ENCODE measurements around the gene LKAAEAR1. TPM values are rescaled to one million over a fixed set of nuclear protein-coding genes. Genes with fewer than 3 reads are reported as not detected.

Gene LKAAEAR1
- total and polyA plus RNA-seq, 2 of the 13 experiments (the other 11 are each of a cell fraction or from before 2014, with no cell fraction given) = not detected

- TF ChIP-seq TFDP1 (CRISPR knock-in tag; IDR thresholded peaks at IDR 0.05; ENCODE audit: borderline replicate concordance) (peak; percentile 71; the same call in 1 of the 2 replicates), SMAD1 (CRISPR knock-in tag; IDR thresholded peaks at IDR 0.05; ENCODE audit: borderline replicate concordance, low read depth) (0 out of 2 replicates have a peak, but pooled peaks have one; percentile 53), CCDC6 (CRISPR knock-in tag; IDR thresholded peaks at IDR 0.05) (peak; percentile 78; the same call in 1 of the 2 replicates), PHF21A (CRISPR knock-in tag; IDR thresholded peaks at IDR 0.05) (peak; percentile 78; the same call in 1 of the 2 replicates), ZNF101 (CRISPR knock-in tag; IDR thresholded peaks at IDR 0.05; ENCODE audit: borderline replicate concordance, low read depth) (peak; percentile 69; the same call in 1 of the 2 replicates), ZNF251 (CRISPR knock-in tag; IDR thresholded peaks at IDR 0.05) (peak; percentile 85), CHD2 (IDR thresholded peaks at IDR 0.05; ENCODE audit: low read depth, low read length) (no peak), KDM6A (CRISPR knock-in tag; IDR thresholded peaks at IDR 0.05; ENCODE audit: low read depth) (peak; percentile 58), MEF2D (CRISPR knock-in tag; IDR thresholded peaks at IDR 0.05) (peak; percentile 71; the same call in 1 of the 2 replicates), GMEB2 (CRISPR knock-in tag; IDR thresholded peaks at IDR 0.05; ENCODE audit: low read depth) (no peak), ZNF572 (CRISPR knock-in tag; IDR thresholded peaks at IDR 0.05) (peak; percentile 66; the same call in 1 of the 2 replicates), KAT8 (CRISPR knock-in tag; IDR thresholded peaks at IDR 0.05) (peak; percentile 75; the same call in 1 of the 2 replicates), ZNF703 (CRISPR knock-in tag; IDR thresholded peaks at IDR 0.05; ENCODE audit: borderline replicate concordance) (peak; percentile 30; the same call in 1 of the 2 replicates), ZNF580 (CRISPR knock-in tag; IDR thresholded peaks at IDR 0.05; ENCODE audit: borderline replicate concordance, low read depth) (peak; percentile 87; the same call in 1 of the 2 replicates), KDM4B (CRISPR knock-in tag; IDR thresholded peaks at IDR 0.05) (peak; percentile 13; the same call in 1 of the 2 replicates), HDAC6 (IDR thresholded peaks at IDR 0.05; ENCODE audit: low read depth, low read length) (no peak)
- TF ChIP-seq, protein P1, sequence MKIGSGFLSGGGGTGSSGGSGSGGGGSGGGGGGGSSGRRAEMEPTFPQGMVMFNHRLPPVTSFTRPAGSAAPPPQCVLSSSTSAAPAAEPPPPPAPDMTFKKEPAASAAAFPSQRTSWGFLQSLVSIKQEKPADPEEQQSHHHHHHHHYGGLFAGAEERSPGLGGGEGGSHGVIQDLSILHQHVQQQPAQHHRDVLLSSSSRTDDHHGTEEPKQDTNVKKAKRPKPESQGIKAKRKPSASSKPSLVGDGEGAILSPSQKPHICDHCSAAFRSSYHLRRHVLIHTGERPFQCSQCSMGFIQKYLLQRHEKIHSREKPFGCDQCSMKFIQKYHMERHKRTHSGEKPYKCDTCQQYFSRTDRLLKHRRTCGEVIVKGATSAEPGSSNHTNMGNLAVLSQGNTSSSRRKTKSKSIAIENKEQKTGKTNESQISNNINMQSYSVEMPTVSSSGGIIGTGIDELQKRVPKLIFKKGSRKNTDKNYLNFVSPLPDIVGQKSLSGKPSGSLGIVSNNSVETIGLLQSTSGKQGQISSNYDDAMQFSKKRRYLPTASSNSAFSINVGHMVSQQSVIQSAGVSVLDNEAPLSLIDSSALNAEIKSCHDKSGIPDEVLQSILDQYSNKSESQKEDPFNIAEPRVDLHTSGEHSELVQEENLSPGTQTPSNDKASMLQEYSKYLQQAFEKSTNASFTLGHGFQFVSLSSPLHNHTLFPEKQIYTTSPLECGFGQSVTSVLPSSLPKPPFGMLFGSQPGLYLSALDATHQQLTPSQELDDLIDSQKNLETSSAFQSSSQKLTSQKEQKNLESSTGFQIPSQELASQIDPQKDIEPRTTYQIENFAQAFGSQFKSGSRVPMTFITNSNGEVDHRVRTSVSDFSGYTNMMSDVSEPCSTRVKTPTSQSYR (CRISPR knock-in tag; IDR thresholded peaks at IDR 0.05; ENCODE audit: borderline replicate concordance) = peak; percentile 96
- TF ChIP-seq, protein P2, sequence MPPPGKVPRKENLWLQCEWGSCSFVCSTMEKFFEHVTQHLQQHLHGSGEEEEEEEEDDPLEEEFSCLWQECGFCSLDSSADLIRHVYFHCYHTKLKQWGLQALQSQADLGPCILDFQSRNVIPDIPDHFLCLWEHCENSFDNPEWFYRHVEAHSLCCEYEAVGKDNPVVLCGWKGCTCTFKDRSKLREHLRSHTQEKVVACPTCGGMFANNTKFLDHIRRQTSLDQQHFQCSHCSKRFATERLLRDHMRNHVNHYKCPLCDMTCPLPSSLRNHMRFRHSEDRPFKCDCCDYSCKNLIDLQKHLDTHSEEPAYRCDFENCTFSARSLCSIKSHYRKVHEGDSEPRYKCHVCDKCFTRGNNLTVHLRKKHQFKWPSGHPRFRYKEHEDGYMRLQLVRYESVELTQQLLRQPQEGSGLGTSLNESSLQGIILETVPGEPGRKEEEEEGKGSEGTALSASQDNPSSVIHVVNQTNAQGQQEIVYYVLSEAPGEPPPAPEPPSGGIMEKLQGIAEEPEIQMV (CRISPR knock-in tag; IDR thresholded peaks at IDR 0.05; ENCODE audit: low read depth) = peak; percentile 55; the same call in 1 of the 2 replicates
- TF ChIP-seq, protein P3, sequence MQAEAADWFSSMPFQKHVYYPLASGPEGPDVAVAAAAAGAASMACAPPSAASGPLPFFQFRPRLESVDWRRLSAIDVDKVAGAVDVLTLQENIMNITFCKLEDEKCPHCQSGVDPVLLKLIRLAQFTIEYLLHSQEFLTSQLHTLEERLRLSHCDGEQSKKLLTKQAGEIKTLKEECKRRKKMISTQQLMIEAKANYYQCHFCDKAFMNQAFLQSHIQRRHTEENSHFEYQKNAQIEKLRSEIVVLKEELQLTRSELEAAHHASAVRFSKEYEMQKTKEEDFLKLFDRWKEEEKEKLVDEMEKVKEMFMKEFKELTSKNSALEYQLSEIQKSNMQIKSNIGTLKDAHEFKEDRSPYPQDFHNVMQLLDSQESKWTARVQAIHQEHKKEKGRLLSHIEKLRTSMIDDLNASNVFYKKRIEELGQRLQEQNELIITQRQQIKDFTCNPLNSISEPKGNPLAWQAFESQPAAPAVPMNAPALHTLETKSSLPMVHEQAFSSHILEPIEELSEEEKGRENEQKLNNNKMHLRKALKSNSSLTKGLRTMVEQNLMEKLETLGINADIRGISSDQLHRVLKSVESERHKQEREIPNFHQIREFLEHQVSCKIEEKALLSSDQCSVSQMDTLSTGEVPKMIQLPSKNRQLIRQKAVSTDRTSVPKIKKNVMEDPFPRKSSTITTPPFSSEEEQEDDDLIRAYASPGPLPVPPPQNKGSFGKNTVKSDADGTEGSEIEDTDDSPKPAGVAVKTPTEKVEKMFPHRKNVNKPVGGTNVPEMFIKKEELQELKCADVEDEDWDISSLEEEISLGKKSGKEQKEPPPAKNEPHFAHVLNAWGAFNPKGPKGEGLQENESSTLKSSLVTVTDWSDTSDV (CRISPR knock-in tag; IDR thresholded peaks at IDR 0.05) = no peak; the same call in 1 of the 2 replicates
These were observed 48.3 kb downstream of the LKAAEAR1 start, which contains the start of gene C20orf204 (continued) for GRCh38 chr20:64035933-64036345.

Data from HepG2 (cell line).